Measurements from ENCODE around the gene FGD5.
"Not testable (repeated sequence)": the region's sequence is repeated elsewhere in the genome, so short reads cannot be mapped to it uniquely, and the experiment has no call there.

The FGD5 gene

DNA sequence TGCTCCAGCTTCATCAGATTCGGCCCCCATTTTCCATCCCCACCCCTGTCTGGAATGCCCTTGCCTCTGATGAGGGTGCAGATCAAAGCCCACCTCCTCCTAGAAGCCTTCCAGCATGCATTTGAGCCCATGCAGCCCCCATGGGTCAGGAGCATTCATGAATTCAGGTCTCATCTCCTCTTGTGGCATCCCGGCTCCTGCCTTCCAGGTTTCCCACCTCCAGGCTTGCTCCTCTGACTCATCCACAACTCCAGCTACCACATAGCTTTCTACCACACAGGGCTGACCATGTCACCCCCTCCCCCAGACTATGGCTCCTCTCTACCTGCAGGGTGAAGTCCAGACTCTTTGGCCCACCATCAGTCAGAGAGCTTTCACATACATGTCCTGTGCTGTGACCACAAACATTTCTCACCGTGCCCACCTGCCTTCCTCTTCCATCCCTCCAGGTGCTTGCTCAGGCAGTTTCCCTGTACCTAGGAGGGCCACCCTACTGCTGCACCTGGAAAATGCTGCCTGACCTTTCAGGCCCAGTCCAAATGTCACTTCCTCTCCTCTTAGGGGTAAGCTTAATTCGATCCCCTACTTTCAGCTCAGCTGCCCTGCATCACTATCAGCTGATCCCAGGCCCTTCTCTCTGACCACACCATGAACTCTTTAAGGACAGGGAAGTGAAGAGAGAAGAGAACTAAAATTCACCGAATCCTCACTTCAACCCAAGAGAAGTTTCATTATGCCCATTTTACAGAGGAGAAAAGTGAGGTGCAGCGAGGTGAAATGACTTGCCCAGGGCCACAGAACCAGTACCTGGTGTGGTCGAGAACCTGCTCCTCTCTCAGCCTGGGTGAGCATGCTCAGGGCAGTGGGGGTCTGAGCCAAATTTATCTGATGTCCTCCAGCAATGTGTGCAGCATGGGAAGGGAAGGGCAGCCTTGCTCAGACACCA is 13.7 kb upstream of the FGD5 start:
- no peak overlapping the region for H3K4me3 ChIP-seq (ENCODE audit: low read depth, low read length)
- TF ChIP-seq, protein P1, sequence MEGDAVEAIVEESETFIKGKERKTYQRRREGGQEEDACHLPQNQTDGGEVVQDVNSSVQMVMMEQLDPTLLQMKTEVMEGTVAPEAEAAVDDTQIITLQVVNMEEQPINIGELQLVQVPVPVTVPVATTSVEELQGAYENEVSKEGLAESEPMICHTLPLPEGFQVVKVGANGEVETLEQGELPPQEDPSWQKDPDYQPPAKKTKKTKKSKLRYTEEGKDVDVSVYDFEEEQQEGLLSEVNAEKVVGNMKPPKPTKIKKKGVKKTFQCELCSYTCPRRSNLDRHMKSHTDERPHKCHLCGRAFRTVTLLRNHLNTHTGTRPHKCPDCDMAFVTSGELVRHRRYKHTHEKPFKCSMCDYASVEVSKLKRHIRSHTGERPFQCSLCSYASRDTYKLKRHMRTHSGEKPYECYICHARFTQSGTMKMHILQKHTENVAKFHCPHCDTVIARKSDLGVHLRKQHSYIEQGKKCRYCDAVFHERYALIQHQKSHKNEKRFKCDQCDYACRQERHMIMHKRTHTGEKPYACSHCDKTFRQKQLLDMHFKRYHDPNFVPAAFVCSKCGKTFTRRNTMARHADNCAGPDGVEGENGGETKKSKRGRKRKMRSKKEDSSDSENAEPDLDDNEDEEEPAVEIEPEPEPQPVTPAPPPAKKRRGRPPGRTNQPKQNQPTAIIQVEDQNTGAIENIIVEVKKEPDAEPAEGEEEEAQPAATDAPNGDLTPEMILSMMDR (IDR thresholded peaks at IDR 0.05; ENCODE audit: low read depth, low read length): no peak
- in situ Hi-C loops (cut with HindIII; ENCODE audit: low sequenced_read_pairs): no loop called here
- DNase-seq (ENCODE audit: low read depth, low spot score): no peak

DNA sequence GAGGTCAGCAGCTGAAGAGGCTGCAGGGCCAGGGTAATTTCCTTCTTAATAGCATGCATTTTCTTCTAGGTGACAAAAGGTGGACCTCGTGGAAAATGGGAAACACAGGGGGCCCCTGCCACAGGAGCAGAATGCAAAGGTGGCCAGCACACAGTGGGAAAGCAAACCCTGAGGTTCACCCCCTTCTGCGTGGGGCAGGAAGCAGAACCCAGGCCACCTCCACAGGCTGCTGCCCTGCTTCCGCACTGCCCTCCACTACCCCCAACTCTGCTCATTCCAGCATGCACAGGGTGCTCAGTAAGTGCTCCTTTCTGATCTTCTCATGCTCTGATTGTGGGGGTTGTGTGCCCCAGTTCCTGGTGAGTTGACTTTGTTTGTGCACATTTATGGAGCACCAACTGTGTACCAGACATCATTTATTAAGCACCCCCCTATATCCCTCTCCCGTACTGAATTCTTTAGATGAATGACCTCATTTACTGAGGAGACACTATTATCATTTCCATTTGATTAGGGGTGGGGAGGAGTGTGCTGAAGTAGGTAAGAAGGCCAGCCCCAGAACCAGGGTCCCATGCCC is 12.7 kb upstream of the FGD5 start:
- no peak for DNase-seq (ENCODE audit: low read depth, low spot score)
- in situ Hi-C loops (cut with HindIII; ENCODE audit: low sequenced_read_pairs): no loop called here
- no peak overlapping the region for H3K4me3 ChIP-seq (ENCODE audit: low read depth, low read length)
- TF ChIP-seq, protein P1 (IDR thresholded peaks at IDR 0.05; ENCODE audit: low read depth, low read length): no peak

DNA sequence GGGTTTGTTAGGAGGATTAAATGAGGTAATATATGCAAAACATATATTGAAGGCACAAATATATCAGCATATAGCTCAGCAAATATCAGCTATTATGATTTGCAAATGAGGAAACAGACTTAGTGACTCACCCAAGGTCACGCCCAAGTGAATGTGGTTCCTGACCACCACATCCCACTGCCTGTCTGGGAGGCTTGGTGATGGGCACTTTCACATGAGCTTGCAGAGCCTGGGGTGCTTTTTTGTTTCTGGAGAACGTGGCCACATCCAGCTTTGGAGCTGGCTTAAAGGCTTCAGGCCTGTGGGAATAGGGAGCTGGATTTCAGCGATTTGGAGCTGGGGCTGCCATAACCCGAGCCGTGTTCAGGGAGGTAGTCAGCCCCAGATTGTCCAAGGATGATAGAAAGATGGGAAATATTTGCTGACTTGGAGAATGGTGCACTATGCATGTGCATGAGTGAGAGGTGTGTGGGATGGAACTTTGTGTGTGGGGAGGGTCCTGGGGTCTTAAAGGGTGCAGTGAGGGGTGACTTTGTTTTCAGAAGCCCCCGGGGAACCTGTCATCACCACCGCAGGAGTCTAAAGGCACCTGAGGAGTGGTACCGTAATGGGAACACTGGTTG is 12.0 kb upstream of the FGD5 start:
- in situ Hi-C loops (cut with HindIII; ENCODE audit: low sequenced_read_pairs): no loop called here
- TF ChIP-seq, protein P1 (IDR thresholded peaks at IDR 0.05; ENCODE audit: low read depth, low read length): no peak
- no peak overlapping the region for H3K4me3 ChIP-seq (ENCODE audit: low read depth, low read length)
- DNase-seq (ENCODE audit: low read depth, low spot score): no peak

DNA sequence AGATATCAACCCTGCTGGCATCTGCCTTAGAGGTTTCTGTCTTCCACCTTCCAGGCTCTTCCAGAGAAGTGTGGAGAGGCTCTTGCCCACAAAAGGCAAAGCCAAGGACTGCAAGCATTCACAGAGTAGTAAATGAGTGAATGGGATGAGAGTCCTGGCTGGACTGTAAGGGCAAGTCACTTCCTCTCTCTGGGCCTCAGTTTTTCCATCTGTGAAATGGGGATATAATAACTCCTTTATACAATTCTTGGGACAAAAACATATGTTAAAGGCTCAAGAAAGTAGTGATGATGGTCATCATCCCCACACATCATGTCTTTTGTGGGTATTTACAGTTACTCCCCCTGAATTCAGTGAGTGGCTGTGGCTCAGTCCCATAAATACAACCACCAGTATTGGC is 10.7 kb upstream of the FGD5 start:
- no peak overlapping the region for H3K4me3 ChIP-seq (ENCODE audit: low read depth, low read length)
- no peak for DNase-seq (ENCODE audit: low read depth, low spot score)
- TF ChIP-seq, protein P1 (IDR thresholded peaks at IDR 0.05; ENCODE audit: low read depth, low read length): no peak
- in situ Hi-C loops (cut with HindIII; ENCODE audit: low sequenced_read_pairs): no loop called here

DNA sequence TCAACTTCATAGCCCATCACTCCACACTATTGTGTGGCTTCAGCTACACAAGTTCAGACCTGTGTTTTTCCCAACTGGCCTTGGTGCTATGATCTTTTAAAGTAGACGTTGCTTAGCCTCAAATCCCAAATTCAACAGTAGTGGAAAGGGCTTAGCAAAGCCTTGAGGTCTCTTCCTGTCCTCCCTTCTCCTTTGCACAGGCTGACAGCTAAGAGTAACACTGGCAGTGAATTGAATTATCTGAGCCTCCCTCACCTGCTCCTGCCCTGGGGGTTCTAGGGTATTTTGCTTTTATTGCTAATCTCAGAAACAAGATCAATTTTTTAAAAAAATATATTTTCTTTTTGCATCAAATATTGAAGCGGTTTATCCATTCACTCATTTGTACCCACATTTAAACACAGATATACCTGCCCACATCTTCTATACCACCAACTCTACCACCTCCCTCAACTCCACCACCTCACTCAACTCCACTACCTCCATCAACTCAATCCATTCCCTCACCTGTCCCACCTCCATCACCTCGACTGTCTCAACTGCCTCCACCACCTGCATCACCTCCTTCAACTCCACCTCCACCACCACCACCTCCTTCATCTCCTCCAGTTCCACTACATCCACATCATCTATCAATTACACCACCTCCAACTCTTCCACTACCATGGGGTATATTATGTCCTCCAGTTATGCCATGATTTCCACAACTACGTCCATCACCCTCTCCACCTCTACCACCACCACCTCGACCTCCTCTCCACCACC is 10.1 kb upstream of the FGD5 start:
- TF ChIP-seq, protein P1 (IDR thresholded peaks at IDR 0.05; ENCODE audit: low read depth, low read length): no peak
- DNase-seq (ENCODE audit: low read depth, low spot score): no peak
- in situ Hi-C loops (cut with HindIII; ENCODE audit: low sequenced_read_pairs): no loop called here
- H3K4me3 ChIP-seq (ENCODE audit: low read depth, low read length): no peak overlapping the region

DNA sequence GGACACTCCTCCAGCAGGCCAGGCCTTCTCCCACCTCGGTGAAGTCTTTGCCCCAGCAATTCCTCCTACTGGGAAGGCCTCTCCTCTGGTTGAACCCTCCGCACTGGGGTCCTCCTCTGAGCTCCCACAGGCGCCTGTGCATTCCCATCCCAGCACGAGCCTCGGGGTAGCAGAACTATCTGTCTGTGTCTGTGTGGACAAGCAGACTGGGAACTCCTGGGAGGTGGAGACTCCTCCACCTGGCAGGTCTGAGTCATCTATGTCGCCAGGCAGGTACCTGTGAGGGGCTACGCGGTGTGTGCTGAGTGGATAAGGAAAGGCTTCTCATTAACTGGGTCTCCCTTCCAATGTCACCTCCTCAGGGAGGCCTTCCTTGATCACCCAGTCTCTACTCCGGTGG is 9.2 kb upstream of the FGD5 start:
- H3K4me3 ChIP-seq (ENCODE audit: low read depth, low read length); in situ Hi-C loops (cut with HindIII; ENCODE audit: low sequenced_read_pairs); DNase-seq (ENCODE audit: low read depth, low spot score): not testable (repeated sequence)
